Measurements from ENCODE around the gene PAK2. TPM values are rescaled to one million over a fixed set of nuclear protein-coding genes. Genes with fewer than 3 reads are reported as not detected.
A peak's percentile ranks its signal among the peaks of the same experiment; 100 is the strongest.
"Not testable (repeated sequence)": the region's sequence is repeated elsewhere in the genome, so short reads cannot be mapped to it uniquely, and the experiment has no call there.

The PAK2 gene
- total RNA-seq, 1 donor from 2014 or later = 96.4 TPM

- TF ChIP-seq, protein P1, sequence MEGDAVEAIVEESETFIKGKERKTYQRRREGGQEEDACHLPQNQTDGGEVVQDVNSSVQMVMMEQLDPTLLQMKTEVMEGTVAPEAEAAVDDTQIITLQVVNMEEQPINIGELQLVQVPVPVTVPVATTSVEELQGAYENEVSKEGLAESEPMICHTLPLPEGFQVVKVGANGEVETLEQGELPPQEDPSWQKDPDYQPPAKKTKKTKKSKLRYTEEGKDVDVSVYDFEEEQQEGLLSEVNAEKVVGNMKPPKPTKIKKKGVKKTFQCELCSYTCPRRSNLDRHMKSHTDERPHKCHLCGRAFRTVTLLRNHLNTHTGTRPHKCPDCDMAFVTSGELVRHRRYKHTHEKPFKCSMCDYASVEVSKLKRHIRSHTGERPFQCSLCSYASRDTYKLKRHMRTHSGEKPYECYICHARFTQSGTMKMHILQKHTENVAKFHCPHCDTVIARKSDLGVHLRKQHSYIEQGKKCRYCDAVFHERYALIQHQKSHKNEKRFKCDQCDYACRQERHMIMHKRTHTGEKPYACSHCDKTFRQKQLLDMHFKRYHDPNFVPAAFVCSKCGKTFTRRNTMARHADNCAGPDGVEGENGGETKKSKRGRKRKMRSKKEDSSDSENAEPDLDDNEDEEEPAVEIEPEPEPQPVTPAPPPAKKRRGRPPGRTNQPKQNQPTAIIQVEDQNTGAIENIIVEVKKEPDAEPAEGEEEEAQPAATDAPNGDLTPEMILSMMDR (conservative IDR thresholded peaks at IDR 0.05) = no peak
- no peak overlapping the region for H3K4me3 Mint-ChIP-seq
- no peak overlapping the region for H3K27ac Mint-ChIP-seq (ENCODE audit: unreplicated experiment)
- H3K27me3 Mint-ChIP-seq (ENCODE audit: low read depth) = no peaks in the 10 kb centered on the region
- peaks cover 24% of the 10 kb centered on the region for H3K36me3 Mint-ChIP-seq (ENCODE audit: low read depth)
- H3K9me3 Mint-ChIP-seq = no peaks in the 10 kb centered on the region
- no peak for DNase-seq (ENCODE audit: low read depth, low spot score)
- H3K4me1 Mint-ChIP-seq = no peaks in the 10 kb centered on the region
Measured at GRCh38 chr3:196813903-196814302, 74.2 kb downstream of the PAK2 start.

DNA sequence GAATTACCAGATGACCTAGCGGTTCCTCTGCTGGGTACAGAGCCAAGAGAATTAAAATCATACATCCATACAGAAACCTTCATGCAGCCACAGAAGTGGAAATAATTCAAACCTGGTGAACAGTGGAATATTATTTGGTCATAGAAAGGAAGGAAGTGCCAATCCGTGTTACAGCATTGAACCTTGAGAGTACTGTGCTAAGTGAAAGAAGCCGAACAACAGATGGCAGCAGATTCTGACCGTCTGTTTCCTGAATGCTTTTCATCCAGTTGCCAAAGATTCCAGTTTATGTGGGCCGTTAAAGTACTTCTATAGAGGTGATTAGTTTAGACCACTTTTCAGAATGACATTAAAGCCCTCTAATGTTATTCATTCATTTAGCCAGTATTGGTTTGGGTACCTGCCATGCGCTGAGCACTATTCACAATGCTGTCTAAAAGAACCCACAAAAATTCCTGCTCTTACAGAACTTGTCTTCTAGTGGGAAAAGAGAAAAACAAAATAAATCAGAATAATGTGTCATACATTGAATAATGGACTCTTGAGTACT is 82.2 kb downstream of the PAK2 start:
- peaks cover 35% of the 10 kb centered on the region for H3K36me3 Mint-ChIP-seq (ENCODE audit: low read depth)
- no peak overlapping the region for H3K27ac Mint-ChIP-seq (ENCODE audit: unreplicated experiment)
- no peaks in the 10 kb centered on the region for H3K27me3 Mint-ChIP-seq (ENCODE audit: low read depth)
- no peak for DNase-seq (ENCODE audit: low read depth, low spot score)
- no peaks in the 10 kb centered on the region for H3K9me3 Mint-ChIP-seq
- H3K4me1 Mint-ChIP-seq = no peaks in the 10 kb centered on the region
- TF ChIP-seq, protein P1 (conservative IDR thresholded peaks at IDR 0.05) = no peak
- H3K4me3 Mint-ChIP-seq = no peak overlapping the region

DNA sequence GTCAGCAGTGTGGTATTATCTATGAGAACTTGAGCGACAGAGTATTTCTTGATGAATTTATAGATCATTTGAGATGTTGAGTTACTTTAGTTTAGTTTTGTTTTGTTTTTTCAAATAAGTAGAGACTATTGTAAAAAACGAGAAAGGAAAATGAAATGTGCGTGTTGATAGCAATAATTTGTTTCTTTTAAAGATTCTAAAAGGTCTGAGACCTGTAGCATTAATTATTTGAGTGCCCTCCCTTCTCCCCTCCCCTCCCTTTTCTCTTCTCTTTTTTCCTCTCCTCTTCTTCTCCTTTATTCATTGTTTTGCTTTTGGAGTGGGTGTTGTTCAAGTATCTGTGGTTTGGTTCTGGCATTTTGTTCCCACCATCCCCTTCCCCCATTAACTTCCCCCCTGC is 90.0 kb downstream of the PAK2 start:
- H3K27ac Mint-ChIP-seq (ENCODE audit: unreplicated experiment); DNase-seq (ENCODE audit: low read depth, low spot score); H3K4me1 Mint-ChIP-seq; H3K27me3 Mint-ChIP-seq (ENCODE audit: low read depth); H3K4me3 Mint-ChIP-seq; H3K9me3 Mint-ChIP-seq; H3K36me3 Mint-ChIP-seq (ENCODE audit: low read depth): not testable (repeated sequence)

DNA sequence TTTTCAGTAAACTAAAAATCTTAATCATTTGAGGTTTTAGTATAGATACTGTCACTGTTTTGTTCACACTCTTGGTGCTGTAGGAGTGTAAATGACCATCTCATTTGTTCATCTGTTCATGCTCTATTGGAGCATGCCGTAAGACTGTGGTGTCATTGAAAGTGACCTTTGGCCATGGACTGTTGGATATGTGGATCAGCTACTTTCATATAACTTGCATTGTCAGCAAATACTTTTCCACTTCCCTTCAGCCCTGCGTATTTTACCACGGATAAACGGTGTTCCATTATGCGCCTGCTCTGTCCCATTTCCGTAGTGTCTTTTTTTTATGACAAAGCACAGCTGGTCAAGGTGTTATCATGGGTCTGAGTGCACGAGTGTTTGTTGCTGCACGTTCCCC is 95.4 kb downstream of the PAK2 start:
- H3K9me3 Mint-ChIP-seq = peaks cover 6% of the 10 kb centered on the region
- no peak for DNase-seq (ENCODE audit: low read depth, low spot score)
- TF ChIP-seq, protein P1 (conservative IDR thresholded peaks at IDR 0.05) = no peak
- H3K27ac Mint-ChIP-seq (ENCODE audit: unreplicated experiment) = no peak overlapping the region
- no peak overlapping the region for H3K4me3 Mint-ChIP-seq
- H3K36me3 Mint-ChIP-seq (ENCODE audit: low read depth) = peaks cover 16% of the 10 kb centered on the region
- no peaks in the 10 kb centered on the region for H3K27me3 Mint-ChIP-seq (ENCODE audit: low read depth)
- no peaks in the 10 kb centered on the region for H3K4me1 Mint-ChIP-seq

DNA sequence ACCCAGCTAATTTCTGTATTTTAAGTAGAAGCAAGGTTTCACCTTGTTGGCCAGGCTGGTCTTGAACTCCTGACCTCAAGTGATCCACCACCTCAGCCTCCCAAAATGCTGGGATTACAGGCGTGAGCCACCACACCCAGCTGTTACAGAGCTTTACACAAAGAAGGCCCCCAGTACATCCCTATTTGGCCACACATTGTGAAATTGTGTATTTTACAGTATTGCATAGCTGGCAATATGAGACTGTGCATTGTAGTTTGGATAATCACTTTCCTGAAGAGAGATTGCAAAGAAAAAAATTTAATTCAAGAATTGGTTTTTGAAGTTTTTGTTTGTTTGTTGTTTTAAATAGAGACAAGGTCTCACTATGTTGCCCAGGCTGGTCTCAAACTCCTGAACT is 97.0 kb downstream of the PAK2 start:
- H3K27ac Mint-ChIP-seq (ENCODE audit: unreplicated experiment); H3K9me3 Mint-ChIP-seq; DNase-seq (ENCODE audit: low read depth, low spot score); H3K27me3 Mint-ChIP-seq (ENCODE audit: low read depth); H3K4me3 Mint-ChIP-seq; H3K4me1 Mint-ChIP-seq: not testable (repeated sequence)
- H3K36me3 Mint-ChIP-seq (ENCODE audit: low read depth) = peaks cover 16% of the 10 kb centered on the region

DNA sequence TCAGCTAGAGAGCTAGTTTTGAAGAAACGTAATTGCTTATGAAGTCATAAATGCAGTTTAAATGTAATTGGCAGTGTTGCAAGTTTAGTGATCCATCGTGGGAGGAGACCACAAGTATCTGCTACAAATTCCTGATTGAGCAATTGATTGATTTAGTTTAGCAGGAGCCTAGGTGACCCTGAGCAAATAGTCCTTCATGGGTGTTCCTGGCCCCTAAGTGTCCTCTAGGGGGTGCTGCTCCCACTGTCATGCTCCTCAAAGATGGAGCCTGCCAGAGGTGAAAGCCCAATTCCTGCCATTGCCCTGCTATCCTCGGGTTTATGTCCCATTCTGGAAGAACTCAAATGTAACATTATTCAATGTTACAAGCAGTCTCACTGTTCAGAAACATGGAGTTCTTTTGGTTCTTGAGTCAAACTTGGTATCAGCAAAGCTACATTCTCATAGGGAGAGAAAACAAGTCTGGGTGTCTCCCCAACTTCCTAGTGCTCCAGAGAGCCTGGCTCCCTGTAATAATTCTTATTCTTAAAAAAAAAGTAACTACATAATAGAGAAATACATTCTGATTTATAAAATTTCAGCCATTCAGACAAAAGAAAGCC is 98.3 kb downstream of the PAK2 start:
- no peak overlapping the region for H3K27ac Mint-ChIP-seq (ENCODE audit: unreplicated experiment)
- peak; percentile 22 for DNase-seq (ENCODE audit: low read depth, low spot score)
- H3K27me3 Mint-ChIP-seq (ENCODE audit: low read depth) = no peaks in the 10 kb centered on the region
- peaks cover 16% of the 10 kb centered on the region for H3K36me3 Mint-ChIP-seq (ENCODE audit: low read depth)
- peaks cover 6% of the 10 kb centered on the region for H3K9me3 Mint-ChIP-seq
- H3K4me1 Mint-ChIP-seq = peaks cover 4% of the 10 kb centered on the region
- TF ChIP-seq, protein P1 (conservative IDR thresholded peaks at IDR 0.05) = peak; percentile 65
- no peak overlapping the region for H3K4me3 Mint-ChIP-seq

- H3K27me3 Mint-ChIP-seq (ENCODE audit: low read depth); H3K4me3 Mint-ChIP-seq; H3K27ac Mint-ChIP-seq (ENCODE audit: unreplicated experiment); H3K4me1 Mint-ChIP-seq; DNase-seq (ENCODE audit: low read depth, low spot score); H3K9me3 Mint-ChIP-seq: not testable (repeated sequence)
- peaks cover 13% of the 10 kb centered on the region for H3K36me3 Mint-ChIP-seq (ENCODE audit: low read depth)
Measured at GRCh38 chr3:196839351-196839750, 99.7 kb downstream of the PAK2 start.
